Stimulated activated CD8-positive, alpha-beta memory T cell treated with anti-CD3 and anti-CD28 coated beads, Interleukin-7, amount 100 ng/mL, for 48 hours (primary cell): ENCODE results near the gene EEFSEC.

Experiments used
- DNase-seq, 2 donors: peaks; one replicate each; pipeline ENCODE4 v3.0.0-alpha.2; 2020; ENCODE audit warnings: low read depth in 1 of 2; ENCODE audit errors: extremely low read depth in 1 of 2

EEFSEC gene

DNA sequence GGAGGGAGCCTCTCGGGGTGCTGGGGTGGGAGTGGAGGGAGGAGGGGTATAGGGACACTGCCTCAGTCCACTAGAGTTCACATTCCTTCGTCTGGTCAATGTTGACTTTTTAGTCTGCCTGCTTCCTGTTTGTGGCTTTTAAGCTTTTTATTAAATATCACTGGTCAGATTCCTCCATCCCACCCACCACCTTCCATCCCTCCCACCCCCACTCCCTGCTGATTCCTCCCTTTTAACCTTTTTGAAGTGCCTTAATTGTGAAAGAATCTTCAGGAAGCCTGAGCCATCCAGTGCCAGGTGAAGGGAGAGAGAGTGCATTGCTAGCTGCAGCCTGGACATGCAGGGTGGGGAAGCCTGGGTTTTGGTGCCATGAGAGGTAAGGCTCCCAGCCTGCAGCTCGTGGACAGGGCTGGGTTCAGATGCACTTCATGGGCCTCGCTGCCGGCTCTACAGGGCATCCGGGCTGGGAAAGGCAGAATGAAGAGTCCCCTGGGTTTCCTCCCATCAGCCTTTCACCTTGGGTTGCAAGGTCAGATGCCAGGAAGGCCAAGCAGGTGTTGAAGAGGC lies 207.5 kb downstream of the EEFSEC start:
- no peak for DNase-seq

DNA sequence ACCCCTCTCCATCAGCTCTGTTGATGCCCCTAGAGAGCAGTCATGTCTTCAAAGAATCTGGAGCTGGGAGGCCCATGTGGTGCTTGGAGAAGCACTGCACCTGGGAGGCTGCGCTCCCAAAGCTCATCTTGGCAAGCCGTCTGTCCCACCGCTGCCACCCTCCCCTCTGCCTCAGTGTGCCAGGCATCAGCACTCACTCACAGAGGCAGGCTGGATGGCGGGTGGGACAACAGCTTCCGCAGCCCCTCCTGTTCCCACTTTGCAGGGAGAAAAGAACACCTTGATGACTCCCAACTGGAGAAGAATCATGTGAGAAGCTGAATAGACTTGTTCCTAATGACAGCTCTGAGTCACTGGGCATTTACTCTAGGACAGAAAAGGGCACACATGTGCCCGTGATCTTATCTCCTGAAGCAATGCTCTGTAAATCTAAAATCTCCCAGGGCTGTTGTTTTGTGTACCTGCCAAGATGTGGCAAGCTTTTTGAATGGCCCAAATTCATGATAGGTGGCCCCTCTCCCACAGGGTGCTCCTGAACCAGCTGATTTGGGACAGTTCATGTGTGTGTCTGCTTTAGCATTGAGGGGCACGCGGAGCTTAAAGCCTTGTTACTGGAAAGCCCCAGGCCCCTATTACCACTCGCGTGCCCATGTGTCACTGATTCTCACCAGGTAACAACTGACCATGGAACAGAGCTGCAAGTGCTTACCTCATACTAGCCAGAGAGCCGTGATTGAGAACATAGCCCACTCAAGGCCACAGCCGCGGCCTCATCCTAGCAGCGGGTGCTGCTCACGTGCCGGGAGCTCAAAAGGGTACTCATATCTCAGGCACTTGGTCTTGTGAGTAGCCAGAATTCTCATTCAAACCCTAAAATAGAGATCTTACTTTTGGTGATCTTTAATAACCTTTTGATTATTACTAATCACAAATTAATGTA lies 209.0 kb downstream of the EEFSEC start:
- no peak for DNase-seq

DNA sequence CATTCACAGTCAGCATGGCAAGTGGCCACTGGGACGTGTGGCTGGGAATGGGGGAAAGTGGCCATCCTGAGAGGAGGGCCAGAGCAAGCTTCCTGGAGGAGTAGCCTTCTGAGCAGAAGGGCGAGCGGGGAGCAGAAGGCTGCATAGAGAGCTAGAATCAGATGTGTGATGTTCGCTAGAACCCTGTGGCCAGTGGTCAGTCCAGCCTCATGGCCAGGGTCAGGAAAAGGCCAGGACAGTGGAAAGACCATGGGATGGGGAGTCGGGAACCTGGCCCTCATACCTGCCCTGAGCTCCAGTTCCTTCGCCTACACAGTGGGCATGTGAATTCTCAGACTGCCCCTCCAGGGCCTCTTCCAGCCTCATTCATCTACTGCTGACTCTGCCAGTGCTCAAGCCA lies 211.0 kb downstream of the EEFSEC start:
- DNase-seq, result no peak

DNA sequence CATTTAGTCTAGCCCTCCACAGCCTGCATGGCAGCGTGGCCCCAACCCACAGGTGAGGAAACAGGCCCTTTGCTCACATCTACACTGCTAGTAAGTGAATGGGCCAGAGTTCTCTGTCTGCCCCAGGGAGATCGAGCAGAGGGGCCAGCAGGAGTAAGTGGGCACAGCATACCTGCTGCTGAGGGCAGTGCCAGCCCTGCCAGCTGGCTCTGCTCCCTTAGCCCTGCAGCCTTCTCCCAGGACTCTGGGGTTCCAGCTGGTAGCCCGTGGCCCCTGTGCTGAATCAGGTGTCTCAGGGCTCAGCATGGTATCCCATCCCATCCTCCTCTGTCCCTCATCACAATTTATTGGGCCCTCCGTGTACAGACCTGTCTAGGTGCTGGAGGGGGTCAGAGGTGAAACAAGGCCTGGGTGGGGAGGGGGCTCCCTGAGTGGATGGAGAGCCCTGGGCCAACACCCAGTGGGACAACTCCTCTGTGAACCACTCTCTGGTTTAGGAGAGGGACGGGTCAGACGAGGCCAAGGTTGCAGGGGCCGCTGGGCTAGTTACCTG lies 211.6 kb downstream of the EEFSEC start:
- no peak for DNase-seq

DNA sequence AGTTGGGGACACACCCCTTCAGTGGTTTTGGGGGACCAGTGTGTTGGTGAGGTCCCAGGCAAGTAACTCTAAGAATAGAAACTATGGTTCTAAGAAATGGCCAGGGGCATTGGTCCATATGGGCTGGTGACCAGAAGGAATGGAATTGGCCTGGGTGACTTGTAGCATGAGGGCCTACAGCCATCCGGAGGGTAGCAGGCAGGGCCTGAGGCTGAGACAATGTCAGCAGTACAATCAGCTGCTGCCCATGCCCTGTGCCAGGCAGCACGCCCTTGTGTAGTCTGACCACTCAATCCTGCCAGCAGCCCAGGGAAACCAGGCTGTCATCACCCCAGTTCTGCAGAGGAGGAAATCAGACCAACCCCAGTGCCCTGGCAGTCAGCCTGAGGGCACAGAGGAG lies 212.9 kb downstream of the EEFSEC start:
- no peak for DNase-seq

DNA sequence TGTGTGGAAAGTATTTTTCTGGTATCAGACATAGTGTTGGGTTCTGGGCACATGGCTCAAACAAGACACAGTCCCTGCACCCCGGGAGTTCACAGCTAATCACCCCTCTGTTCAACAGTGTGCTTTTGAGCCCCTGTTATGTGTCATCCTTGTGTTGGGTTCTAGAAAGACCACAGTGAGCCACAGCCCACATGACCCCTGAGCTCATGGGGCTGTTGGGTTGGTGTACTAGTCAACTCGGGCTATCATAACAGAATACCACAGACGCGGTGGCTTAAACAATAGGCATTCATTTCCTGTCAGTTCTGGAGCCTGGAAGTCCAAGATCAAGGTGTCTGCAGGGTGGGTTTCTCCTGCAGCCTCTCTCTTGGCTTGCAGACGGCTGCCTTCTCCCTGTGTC lies 213.4 kb downstream of the EEFSEC start:
- no peak for DNase-seq

DNA sequence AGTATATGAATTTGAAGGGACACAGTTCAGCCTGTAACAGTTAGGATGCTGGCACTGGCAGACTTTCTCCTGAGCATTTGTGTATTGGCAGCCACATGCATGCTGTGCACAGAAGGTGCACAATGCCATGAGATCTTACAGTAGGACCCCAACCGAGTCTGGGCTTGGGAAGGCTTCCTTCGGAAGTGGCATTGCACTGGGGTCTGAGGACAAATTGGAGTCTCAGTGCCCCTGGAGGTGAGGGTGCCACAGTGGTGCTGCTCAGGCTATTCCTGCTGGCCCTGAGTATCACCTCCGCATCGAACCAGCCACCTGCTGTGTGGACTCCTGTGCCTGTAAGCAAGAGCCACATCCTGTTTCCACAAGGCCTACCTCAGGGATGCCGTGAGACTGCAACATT lies 213.9 kb downstream of the EEFSEC start:
- no peak for DNase-seq

DNA sequence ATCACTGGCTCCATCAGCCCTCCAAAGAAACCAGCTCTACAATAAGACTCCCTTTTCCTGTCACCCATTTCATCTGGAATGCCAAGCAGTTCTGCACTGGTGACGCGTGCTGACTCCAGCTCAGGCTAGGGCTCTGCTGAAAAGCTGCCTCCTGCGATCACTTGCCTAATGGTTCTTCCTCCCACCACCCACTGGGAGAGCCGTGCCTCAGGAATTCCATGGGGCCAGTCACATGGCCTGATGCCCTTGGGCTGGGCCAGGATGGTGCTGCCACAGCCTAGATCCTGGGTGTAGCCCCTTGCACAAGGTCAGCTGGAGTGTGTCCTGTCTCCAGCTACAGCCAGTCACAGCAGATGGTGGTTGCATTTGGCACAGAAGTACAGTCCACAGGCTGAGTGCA lies 214.5 kb downstream of the EEFSEC start:
- DNase-seq, result no peak

DNA sequence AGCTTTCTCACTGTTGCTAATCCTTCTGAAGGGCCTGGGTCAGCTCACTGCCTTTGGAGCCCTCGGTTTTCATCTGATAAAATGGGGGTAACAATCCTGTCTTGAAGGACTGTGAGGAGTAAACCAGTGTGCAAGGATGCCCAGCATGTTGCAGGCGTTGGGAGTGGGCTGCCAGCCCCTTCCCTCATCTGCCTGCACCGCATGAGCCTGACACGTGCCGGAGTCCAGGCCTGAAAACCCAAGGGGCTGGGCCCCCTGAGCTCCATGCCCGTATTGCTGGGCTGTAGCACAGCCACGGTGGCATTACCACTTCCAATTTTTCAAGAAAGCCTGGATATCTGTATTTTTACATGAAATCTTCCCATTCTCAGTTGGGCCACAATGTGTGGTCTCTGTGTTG lies 215.3 kb downstream of the EEFSEC start:
- no peak for DNase-seq

DNA sequence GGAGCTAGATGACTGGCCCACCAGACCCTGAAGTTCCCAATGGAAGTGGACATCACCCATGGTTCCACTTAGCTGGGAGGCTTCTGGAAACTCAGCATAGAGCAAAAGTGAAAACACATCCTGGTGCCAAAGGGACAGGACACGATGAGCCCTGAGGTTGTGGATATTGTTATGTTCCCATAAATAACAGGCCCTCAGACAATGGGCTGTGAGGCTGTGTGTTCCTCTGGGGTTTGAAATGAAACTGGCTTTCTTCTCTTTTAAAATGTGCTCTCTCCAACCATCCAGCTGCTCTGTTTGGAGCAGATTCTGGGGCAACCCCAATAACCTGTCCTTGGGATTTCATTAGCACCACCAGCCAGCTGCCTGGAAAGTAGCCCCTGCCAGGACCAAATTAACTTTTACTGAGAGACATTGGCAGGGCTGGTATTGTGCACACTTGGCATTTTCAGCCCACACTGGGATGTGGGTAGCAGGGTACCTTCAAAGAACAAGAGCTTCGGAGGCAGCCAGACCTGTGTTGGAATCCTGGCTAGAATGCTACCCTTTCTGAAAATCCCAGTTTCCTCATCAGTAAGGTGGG lies 215.9 kb downstream of the EEFSEC start:
- no peak for DNase-seq

DNA sequence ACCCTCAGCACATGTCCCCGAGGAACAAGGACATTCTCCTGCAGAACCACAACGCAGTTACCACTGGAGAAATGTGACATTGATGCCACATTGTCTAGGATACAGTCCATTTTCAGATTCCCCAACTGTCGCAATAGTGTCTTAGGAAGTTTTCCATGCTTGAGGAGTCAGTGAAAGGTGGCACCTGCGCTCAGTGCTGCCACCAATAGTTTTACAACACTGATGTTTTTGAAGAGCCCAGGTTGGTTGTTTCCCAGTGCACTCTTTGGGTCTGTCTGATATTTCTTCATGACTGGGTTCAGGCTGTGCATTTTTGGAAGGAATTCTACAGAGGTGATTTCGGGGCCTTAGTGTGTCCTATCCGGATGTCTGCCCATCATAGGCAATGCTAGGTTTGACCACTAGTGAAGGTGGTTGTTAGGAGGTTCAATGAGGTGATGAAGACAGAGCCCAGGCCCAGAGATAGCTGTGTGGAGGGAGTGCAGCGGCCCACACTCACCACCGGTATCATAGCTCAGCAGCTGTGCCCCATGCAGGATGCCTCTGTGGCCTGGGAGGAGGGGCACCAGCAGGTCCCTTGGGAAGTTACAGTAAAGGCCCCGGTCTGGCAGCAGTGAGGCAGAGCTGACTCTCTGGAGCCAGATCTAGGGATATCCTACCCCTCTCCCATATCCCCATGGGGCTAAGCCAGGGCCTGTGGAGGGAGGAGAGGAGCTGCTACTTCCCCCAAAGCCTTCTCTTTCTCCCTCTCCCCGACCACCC lies 216.8 kb downstream of the EEFSEC start:
- DNase-seq, result no peak

DNA sequence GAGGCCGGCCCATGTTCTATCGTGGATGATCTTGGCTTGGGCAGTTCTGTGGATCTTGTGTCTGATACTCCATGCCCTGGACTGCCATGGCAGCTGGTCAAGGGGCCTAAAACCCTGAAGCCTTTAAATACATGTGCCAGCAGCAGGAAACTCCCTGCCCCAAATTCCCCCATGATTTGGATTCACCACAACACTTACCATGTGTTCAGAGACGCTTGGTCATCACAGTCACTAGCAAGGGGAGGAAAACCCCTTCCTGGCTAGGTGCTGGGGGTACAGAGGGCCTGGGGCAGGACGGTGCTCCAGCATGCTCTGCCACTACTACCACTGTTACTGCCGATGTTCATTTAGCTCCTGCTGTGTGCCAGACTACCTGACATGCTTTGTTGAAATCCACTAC lies 219.0 kb downstream of the EEFSEC start:
- DNase-seq, result no peak

DNA sequence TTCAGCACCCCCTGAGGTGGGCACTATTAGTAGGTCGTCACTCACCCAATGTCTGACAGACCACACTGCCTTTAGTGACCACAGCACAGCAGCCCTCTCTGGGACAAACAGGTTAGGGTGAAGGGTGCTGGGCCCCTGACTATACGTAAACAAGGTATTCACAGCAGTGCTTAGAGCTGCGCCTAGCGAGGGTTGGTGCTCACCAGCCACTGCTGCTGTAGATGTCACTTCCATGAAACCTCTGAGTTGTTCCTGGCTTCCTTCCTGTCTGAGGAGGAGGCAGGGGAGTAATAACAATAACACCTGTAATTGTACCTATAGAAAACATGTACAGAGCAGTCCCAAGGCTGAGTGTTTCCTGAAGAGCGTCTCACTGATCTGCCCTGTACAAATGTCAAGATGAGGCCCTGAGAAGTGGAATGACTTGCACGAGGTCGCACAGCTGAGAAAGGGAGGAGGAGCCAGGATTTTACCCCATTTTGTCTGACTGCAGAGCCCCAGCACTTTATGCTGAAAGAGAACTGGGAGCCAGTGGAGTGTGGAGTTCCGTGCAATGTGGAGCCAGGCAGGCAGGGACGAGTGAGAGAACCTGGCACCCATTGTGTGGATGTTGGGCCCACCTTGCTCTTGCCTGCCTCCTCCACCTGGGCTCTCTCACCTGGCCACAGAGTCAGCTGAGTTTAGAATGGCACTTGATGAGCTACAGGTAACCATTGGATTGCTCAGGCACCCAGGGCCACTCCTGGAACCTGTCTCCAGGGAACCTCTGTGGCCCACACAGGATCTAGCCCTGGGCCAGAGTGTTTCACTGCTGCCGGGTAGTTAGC lies 219.6 kb downstream of the EEFSEC start:
- no peak for DNase-seq

DNA sequence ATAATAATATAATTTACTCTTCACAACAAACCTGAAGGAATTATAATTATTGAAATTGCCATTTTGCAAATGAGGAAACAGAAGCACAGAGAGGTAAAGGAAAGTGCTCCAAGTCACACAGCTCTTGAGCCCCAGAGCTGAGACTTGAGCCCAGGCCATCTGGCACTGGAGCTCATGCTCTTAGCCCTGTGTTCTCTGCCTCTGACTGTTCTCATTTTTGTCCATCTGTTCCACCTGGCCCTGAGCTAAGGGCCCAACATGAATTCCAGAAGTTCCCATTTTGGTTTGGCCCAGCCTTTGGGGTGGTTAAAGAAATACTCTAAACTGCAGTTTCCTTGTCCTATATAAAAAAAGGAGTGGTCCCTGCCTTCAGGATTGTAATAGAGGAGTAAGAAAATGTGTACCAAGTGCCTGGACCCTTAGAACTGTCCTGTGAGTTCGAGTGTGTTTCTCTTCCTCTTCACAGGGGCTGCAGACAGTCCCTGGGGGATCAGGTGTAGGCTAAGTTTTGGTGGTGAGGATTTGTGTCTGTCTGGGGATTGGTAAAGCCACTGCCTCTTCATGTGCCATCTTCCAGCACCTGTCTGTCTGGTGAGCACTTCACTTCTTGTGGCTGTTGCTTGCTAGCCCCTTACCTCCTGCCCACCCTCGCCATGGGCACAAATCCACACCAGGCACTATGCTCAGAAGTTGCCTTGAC lies 221.6 kb downstream of the EEFSEC start:
- DNase-seq, result no peak

DNA sequence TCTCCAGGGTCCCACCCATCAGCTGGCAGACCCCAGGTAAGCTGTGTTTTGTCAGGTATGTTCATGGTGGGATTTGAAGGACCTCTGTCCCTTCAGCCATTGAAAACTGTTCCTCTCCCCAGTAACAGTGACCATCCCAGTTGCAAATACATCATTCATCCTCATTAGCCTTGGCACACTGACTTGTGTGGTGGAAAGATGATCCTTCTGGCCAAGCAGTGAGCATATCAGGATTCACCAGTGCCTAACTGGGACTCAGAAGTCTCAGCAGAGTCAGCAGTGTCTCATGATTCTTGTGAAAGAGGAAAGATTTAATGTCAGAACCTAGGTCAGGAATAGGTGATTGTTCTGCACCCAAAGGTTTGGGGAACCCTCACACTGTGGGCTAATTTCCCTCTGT lies 223.2 kb downstream of the EEFSEC start:
- no peak for DNase-seq

DNA sequence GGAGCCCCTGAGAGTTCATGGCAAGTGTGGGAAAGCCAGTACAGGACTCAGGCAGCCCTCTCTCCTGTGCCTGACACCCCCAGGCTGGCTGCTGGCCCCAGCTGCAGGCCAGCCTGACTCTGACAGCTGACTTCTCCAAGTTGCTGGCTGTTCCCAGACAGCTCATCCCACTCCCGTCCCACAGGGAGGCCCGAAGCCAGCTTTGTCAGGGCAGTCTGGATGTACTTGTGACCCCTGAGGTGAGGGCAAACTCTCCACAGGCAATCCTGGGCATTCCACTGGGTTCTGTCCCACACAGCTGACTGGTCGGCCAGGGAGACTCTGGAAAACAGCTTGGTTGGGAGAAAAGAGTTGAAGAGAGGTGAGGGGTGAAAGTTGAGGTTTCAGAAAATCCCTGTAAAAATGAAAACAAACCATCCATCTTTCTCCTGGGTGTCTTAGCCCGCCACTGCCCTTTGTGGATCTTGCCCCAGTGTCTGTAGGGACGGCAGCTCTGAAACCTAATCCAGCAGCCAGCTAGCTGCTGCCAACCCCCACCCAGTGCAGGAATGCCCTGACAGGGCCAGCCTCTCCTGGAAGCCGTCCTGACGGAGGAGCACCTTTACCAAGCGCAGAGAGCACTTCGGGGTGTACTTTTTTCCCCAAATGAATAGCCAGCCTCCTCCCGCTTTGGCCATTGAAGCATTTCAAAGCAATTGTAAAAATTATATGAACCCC lies 225.5 kb downstream of the EEFSEC start:
- no peak for DNase-seq

DNA sequence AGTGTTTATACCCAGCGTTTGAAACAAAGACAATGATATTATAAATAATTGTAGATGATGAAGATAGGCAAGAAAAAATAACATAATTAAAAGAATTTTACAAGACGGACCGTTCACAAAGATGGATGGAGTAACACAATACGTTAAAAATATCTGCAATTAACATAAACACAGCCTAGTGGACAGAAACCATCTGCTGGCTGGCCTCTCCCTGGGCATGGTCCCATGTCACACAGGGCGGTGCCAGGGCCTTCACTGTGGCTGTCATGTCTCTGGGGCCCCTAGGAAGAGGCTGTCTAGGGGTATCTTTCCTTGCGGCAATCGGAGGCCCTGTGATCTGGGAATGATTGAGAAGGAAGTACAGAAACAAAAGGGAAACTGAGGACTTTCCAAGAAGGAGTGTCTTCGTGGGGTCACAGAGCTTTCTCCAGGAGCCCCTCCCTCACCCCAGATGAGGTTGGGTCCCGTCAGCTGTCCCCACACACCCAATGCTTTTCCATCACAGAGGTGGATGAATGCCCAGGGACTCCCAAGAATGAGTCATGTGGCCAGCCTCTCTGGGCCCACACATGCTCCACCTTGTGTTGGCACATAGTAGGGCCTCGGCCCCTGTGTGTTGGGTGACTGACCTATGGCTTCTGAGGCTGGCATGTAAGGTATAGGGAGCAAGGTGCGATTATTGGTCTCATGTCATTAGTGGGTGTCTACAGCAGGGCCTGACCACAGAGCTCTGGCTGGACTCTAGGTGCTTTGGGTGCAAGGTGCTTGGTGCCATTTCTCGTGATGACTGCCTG lies 226.3 kb downstream of the EEFSEC start:
- no peak for DNase-seq

DNA sequence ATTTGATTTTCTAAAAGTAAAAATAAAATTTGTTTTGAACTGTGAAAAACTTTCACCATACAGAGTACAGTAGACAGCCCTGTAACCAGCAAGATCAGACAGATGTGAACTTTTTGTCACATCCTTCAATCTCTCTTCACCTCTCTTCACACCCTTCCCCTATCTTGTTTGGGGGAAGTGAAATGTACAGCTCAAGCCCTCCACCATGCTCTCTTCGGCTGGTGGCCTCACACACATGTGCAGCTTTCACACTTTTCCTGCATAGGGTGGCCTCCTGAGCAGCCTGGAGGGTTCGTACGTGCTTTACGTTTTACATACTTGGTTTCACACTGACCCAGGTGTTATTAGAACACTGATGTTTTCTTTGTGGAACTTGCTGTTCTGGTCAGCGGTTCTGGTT lies 227.0 kb downstream of the EEFSEC start:
- no peak for DNase-seq
